MM.1S (cell line): ENCODE results near the gene SLFN14.
"Not testable (repeated sequence)": the region's sequence is repeated elsewhere in the genome, so short reads cannot be mapped to it uniquely, and the experiment has no call there.

Experiments used
- DNase-seq: peaks from one replicate; pipeline ENCODE4 v3.0.0-alpha.2; 2015
- H2AFZ ChIP-seq: fragments of 300-600 bp; sonication (generic); 2 replicates; pipeline ENCODE4 v1.6.0; 2016; ENCODE audit warnings: antibody characterized with exemption, low read length
- H3F3A ChIP-seq: fragments of 300-600 bp; sonication (generic); 2 replicates; pipeline ENCODE4 v1.6.1; 2016; ENCODE audit warnings: mild to moderate bottlenecking, antibody characterized with exemption, low read length, moderate library complexity, mixed read lengths; ENCODE audit not compliant: insufficient read depth
- H3K27ac ChIP-seq: fragments of 300-600 bp; sonication (generic); 2 replicates; pipeline ENCODE4 v1.5.1; 2016; ENCODE audit warnings: mild to moderate bottlenecking, low read length
- H3K27me3 ChIP-seq: fragments of 300-600 bp; sonication (generic); replicated peaks from 2 replicates; pipeline ENCODE4 v1.6.0; 2016; ENCODE audit warnings: low read length; ENCODE audit not compliant: insufficient read depth
- H3K36me3 ChIP-seq: fragments of 300-600 bp; sonication (generic); replicated peaks from 2 replicates; pipeline ENCODE4 v1.6.1; 2016; ENCODE audit warnings: mild to moderate bottlenecking, low read length, mixed read lengths; ENCODE audit not compliant: insufficient read depth
- H3K4me1 ChIP-seq: fragments of 300-600 bp; sonication (generic); 2 replicates; pipeline ENCODE4 v1.6.1; 2016; ENCODE audit warnings: low read length, mixed read lengths
- H3K4me2 ChIP-seq: fragments of 300-600 bp; sonication (generic); 2 replicates; pipeline ENCODE4 v1.6.0; 2016; ENCODE audit warnings: low read depth, low read length
- H3K4me3 ChIP-seq: fragments of 300-600 bp; sonication (generic); 2 replicates; pipeline ENCODE4 v1.5.1; 2016; ENCODE audit warnings: low read length, mixed read lengths
- H3K79me2 ChIP-seq: fragments of 300-600 bp; sonication (generic); 2 replicates; pipeline ENCODE4 v1.6.1; 2016; ENCODE audit warnings: mixed run types, low read length, mixed read lengths
- H3K9ac ChIP-seq: fragments of 300-600 bp; sonication (generic); 2 replicates; pipeline ENCODE4 v1.6.1; 2016; ENCODE audit warnings: low read length, mixed read lengths
- H3K9me2 ChIP-seq: fragments of 300-600 bp; sonication (generic); replicated peaks from 2 replicates; pipeline ENCODE4 v1.6.1; 2016; ENCODE audit warnings: mild to moderate bottlenecking, low read length, mixed read lengths; ENCODE audit not compliant: insufficient read depth
- H3K9me3 ChIP-seq: fragments of 300-600 bp; sonication (generic); replicated peaks from 2 replicates; pipeline ENCODE4 v1.6.1; 2016; ENCODE audit warnings: mild to moderate bottlenecking, low read length, mixed read lengths; ENCODE audit not compliant: insufficient read depth
- H4K20me1 ChIP-seq: fragments of 300-600 bp; sonication (generic); 2 replicates; pipeline ENCODE4 v1.6.1; 2016; ENCODE audit warnings: mild to moderate bottlenecking, low read length, moderate library complexity, mixed read lengths; ENCODE audit not compliant: insufficient read depth
- CTCF ChIP-seq: fragments of 300-600 bp; sonication (generic); IDR thresholded peaks from 2 replicates; pipeline ENCODE4 v1.5.1; 2016; ENCODE audit warnings: antibody characterized with exemption, low read length, mixed read lengths
- EZH2 ChIP-seq: fragments of 300-600 bp; sonication (generic); optimal IDR thresholded peaks from 2 replicates; pipeline ENCODE3; 2017; ENCODE audit warnings: low read depth, mild to moderate bottlenecking, antibody characterized with exemption, low read length, mixed read lengths
- EZH2phosphoT487 ChIP-seq: fragments of 300-600 bp; sonication (generic); IDR thresholded peaks from 2 replicates; pipeline ENCODE4 v1.6.1; 2018; ENCODE audit warnings: antibody characterized with exemption, low read length

The SLFN14 gene

GRCh38 chr17:35529866-35530265, 30.8 kb downstream of the SLFN14 start:
- H3K79me2 ChIP-seq = no peaks in the 10 kb centered on the region
- no peaks in the 10 kb centered on the region for H3K9me3 ChIP-seq
- TF ChIP-seq EZH2phosphoT487 (no peak), EZH2 (no peak), CTCF (no peak)
- H3F3A ChIP-seq = no peaks in the 10 kb centered on the region
- no peak overlapping the region for H2AFZ ChIP-seq
- 0 out of 2 replicates have a peak, but pooled peaks cover 2% of the 10 kb centered on the region for H3K4me1 ChIP-seq
- no peak overlapping the region for H3K4me2 ChIP-seq
- no peak for DNase-seq
- no peaks in the 10 kb centered on the region for H4K20me1 ChIP-seq
- no peak overlapping the region for H3K27ac ChIP-seq
- no peak overlapping the region for H3K9ac ChIP-seq
- H3K27me3 ChIP-seq = no peaks in the 10 kb centered on the region
- no peak overlapping the region for H3K4me3 ChIP-seq
- no peaks in the 10 kb centered on the region for H3K9me2 ChIP-seq
- no peaks in the 10 kb centered on the region for H3K36me3 ChIP-seq

- H3K9ac ChIP-seq, H4K20me1 ChIP-seq, H2AFZ ChIP-seq, H3K36me3 ChIP-seq, H3K79me2 ChIP-seq, H3F3A ChIP-seq, H3K27me3 ChIP-seq, H3K4me3 ChIP-seq, DNase-seq, H3K4me2 ChIP-seq, H3K27ac ChIP-seq, H3K9me3 ChIP-seq, H3K4me1 ChIP-seq, H3K9me2 ChIP-seq: not testable (repeated sequence)
Observed at GRCh38 chr17:35529326-35529725, 31.3 kb downstream of the SLFN14 start.

- Histone ChIP-seq H3K4me2 (no peak overlapping the region), H3K4me1 (no peaks in the 10 kb centered on the region), H3K9me3 (no peaks in the 10 kb centered on the region), H3K9me2 (no peaks in the 10 kb centered on the region), H3K27ac (no peak overlapping the region), H3K36me3 (no peaks in the 10 kb centered on the region), H3K27me3 (no peaks in the 10 kb centered on the region), H4K20me1 (no peaks in the 10 kb centered on the region), H3K9ac (no peak overlapping the region), H3K4me3 (no peak overlapping the region), H3K79me2 (no peaks in the 10 kb centered on the region), H3F3A (no peaks in the 10 kb centered on the region), H2AFZ (no peak overlapping the region)
- DNase-seq = no peak
- TF ChIP-seq CTCF = no peak
- TF ChIP-seq EZH2 = no peak
- TF ChIP-seq EZH2phosphoT487 = no peak
Observed at GRCh38 chr17:35523296-35523695, 37.3 kb downstream of the SLFN14 start.

- H2AFZ ChIP-seq, H3K27me3 ChIP-seq, H3F3A ChIP-seq, H3K79me2 ChIP-seq, H3K4me1 ChIP-seq, H3K4me3 ChIP-seq, H3K9ac ChIP-seq, H4K20me1 ChIP-seq, H3K36me3 ChIP-seq, H3K9me2 ChIP-seq, H3K27ac ChIP-seq, H3K9me3 ChIP-seq: not testable (repeated sequence)
- H3K4me2 ChIP-seq = 0 out of 2 replicates have a peak overlapping the region, but pooled peaks have one; percentile 0
- peak; percentile 46 for DNase-seq
Observed at GRCh38 chr17:35521654-35522256, 38.9 kb downstream of the SLFN14 start.
